Right lobe of liver (tissue), 4 donors: Measurements from ENCODE around the gene MAP4K1.

Source experiments
- CTCF ChIP-seq, 4 donors: fragments of 200-600 bp in 3 of 4; fragments of 450-650 bp in 1 of 4; IDR thresholded peaks; one replicate each; pipeline versions ENCODE4 v1.5.1 to v1.8.0; 2016 to 2022; ENCODE audit warnings: antibody characterized with exemption in 4 of 4, mild to moderate bottlenecking in 2 of 4
- POLR2A ChIP-seq: fragments of 450-650 bp; IDR thresholded peaks from one replicate; pipeline ENCODE4 v1.6.1; 2017; ENCODE audit warnings: antibody characterized with exemption, mild to moderate bottlenecking
- donor health status: DM: no; HTN: no; CAD: no.
- donor health status: DM: no; HTN: no; CAD: no.
- donor health status: DM: no; HTN: yes; CAD: no.

DNA sequence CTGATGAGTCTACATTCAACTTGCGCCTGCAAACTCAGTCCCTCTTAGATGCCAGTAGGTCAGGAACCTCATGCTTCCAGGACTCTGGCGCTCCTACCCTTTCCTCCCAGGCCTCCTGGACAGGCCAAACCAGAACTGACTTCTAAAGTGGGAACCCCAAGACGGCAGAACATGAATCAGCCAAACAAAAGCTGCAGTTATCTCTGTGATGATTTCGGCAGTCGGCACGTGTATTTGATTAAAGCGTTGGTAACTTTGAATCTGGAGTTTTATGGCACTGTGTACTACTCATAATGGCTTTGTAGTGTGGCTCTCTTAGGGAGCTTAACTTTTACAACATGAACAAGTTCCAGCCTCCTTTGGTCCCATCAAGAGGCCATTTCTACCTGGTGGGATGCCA, 43.4 kb upstream of the MAP4K1 start:
- TF ChIP-seq CTCF (IDR thresholded peaks at IDR 0.05) = no peak
- no peak for TF ChIP-seq POLR2A
